Kidney (tissue), 14 donors: Measurements from ENCODE around the gene TMPRSS4. TPM values are rescaled to one million over a fixed set of nuclear protein-coding genes. Genes with fewer than 3 reads are reported as not detected.

Experiments used
- DNase-seq, 5 donors: peaks; one replicate each; pipeline ENCODE4 v3.0.0-alpha.2; 2013 to 2020
- FAIRE-seq: peaks from 2 replicates; lab custom pipeline; 2012; peaks lifted over from hg19 to GRCh38; lab: Jason Lieb, UNC
- H3K27ac ChIP-seq, 2 donors: one replicate each; pipeline ENCODE4 v1.7.0; 2013; ENCODE audit warnings: low read depth in 2 of 2, low read length in 2 of 2, inconsistent platforms in 1 of 2
- H3K27me3 ChIP-seq: one replicate; pipeline ENCODE4 v1.7.1; 2013; ENCODE audit warnings: low read length, inconsistent platforms; ENCODE audit not compliant: control insufficient read depth, insufficient read depth
- H3K36me3 ChIP-seq, 3 donors: one replicate each; pipeline versions ENCODE4 v1.7.0 to v1.7.1; 2013; ENCODE audit warnings: low read length in 3 of 3, control low read depth in 1 of 3, inconsistent platforms in 1 of 3; ENCODE audit not compliant: insufficient read depth in 3 of 3, control insufficient read depth in 2 of 3
- H3K4me1 ChIP-seq, 3 donors: one replicate each; pipeline versions ENCODE4 v1.7.0 to v1.7.1; 2013; ENCODE audit warnings: low read length in 3 of 3, inconsistent platforms in 1 of 3, low read depth in 1 of 3; ENCODE audit not compliant: control insufficient read depth in 2 of 3, insufficient read depth in 2 of 3
- H3K4me3 ChIP-seq, 3 donors: one replicate each; pipeline versions ENCODE4 v1.7.0 to v1.8.1; 2013; ENCODE audit warnings: low read length in 3 of 3, control low read depth in 1 of 3, inconsistent platforms in 1 of 3
- H3K9ac ChIP-seq, 3 donors: one replicate each; pipeline versions ENCODE4 v1.7.0 to v1.7.1; 2013; ENCODE audit warnings: low read length in 3 of 3, control low read depth in 1 of 3, inconsistent platforms in 1 of 3
- H3K9me3 ChIP-seq, 3 donors: one replicate each; pipeline versions ENCODE4 v1.7.0 to v1.7.1; 2013; ENCODE audit warnings: low read length in 3 of 3, control low read depth in 1 of 3, inconsistent platforms in 1 of 3; ENCODE audit not compliant: control insufficient read depth in 2 of 3, insufficient read depth in 1 of 3
- intact Hi-C: fragments of 100-400 bp; cut with DNase I; formaldehyde crosslinking; loops from one replicate; pipeline ENCODE4 v1.11.1; 2022
- polyA plus RNA-seq: library from polyadenylated mRNA; stranded (reverse); fragments of 350-450 nt; fragmentation: Illumina TruSeq; extraction: RNeasy Lipid Tissue Mini Kit (QIAGEN cat#74804); gene quantifications from one replicate; pipeline ENCODE4 v1.2.3, GENCODE V29; 2014; ENCODE audit warnings: low read depth, low replicate concordance; ENCODE audit not compliant: insufficient read depth
- total RNA-seq: library from RNA; stranded (reverse); fragmentation: NEBNext Ultra II Directional; extraction: Animal tissue kit (Norgen Biotek cat#: 25700); gene quantifications from one replicate; pipeline ENCODE4 v1.2.1, GENCODE V29; 2021
- TF ChIP-seq, protein P1 (sequence below): IDR thresholded peaks from 3 replicates; pipeline ENCODE4 v1.5.1; 2012; ENCODE audit warnings: mild to moderate bottlenecking, moderate library complexity, borderline replicate concordance; ENCODE audit not compliant: insufficient read depth; ENCODE audit errors: extremely low read depth
- donor health status: control.
- donor health status: control.
- donor health status: control.
- donor health status: control.
- donor health status: control.
- donor health status: DM: yes; HTN: yes; CAD: no.
- donor health status: Normal renal cell carcinoma (clear cell type).

Gene TMPRSS4
- total and polyA plus RNA-seq, 2 donors from 2014 or later, result 27.8 to 234 TPM

DNA sequence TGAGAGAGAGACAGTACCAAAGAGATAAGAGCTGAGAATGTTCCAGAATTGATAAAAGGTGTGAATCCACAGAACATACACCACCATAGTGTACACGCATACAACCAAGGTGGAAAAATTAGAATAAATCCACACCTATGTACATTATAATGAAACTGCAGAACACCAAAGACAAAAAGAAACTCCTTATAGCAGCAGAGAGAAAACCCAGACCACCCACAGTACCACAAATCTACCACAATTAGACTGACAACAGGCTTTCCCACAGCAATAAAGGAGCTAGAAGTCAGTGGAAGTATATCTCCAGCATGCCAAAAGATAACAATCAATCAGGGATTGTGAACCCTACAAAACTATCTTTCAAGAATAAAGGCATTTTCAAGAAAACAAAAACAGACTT lies 43.9 kb downstream of the TMPRSS4 start:
- Histone ChIP-seq H3K27me3 (no peaks in the 10 kb centered on the region), H3K4me3 (no peak overlapping the region), H3K27ac (no peak overlapping the region), H3K36me3 (no peaks in the 10 kb centered on the region), H3K4me1 (no peaks in the 10 kb centered on the region), H3K9ac (no peak overlapping the region), H3K9me3 (no peaks in the 10 kb centered on the region)
- FAIRE-seq (no peak), DNase-seq (no peak)
- intact Hi-C loops, result no loop called here
- TF ChIP-seq, protein P1, sequence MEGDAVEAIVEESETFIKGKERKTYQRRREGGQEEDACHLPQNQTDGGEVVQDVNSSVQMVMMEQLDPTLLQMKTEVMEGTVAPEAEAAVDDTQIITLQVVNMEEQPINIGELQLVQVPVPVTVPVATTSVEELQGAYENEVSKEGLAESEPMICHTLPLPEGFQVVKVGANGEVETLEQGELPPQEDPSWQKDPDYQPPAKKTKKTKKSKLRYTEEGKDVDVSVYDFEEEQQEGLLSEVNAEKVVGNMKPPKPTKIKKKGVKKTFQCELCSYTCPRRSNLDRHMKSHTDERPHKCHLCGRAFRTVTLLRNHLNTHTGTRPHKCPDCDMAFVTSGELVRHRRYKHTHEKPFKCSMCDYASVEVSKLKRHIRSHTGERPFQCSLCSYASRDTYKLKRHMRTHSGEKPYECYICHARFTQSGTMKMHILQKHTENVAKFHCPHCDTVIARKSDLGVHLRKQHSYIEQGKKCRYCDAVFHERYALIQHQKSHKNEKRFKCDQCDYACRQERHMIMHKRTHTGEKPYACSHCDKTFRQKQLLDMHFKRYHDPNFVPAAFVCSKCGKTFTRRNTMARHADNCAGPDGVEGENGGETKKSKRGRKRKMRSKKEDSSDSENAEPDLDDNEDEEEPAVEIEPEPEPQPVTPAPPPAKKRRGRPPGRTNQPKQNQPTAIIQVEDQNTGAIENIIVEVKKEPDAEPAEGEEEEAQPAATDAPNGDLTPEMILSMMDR, result no peak

- FAIRE-seq, result no peak
These were observed 48.2 kb downstream of the TMPRSS4 start for GRCh38 chr11:118124929-118125535.

DNA sequence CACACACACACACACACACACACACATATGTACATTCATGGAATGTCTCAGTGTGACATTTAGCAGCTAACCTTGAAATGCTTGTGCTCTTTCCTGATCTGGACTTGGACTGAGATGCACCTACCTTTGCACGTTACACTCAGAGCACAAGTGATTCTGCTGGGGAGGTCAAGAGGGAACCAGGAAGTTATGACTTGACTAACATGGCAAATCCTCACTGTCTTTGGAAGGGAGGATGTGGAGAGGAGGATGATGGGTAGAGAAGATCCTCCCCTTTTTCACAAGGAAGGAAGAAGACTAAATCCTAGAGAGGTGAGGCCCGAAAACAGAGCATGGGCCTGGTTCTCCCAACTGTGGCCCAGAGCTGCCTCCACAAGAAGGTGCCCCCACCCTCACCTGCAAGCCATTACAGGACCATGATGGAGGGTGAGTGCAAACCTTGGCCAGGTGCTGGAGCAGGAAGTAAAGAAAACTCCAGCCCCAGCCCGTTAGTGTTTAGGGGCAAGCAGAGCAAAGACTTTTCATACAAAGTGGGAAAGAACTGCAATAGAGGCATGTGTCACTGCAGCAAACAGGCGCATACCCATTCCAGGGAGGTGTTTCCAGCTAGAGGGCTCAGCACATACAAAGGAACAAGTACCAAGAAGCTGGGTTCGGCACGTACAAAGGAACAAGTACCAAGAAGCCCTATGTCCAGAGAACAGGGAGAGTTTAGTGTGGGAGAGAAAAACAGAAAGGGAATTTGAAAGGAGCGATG lies 49.4 kb downstream of the TMPRSS4 start:
- TF ChIP-seq, protein P1, result no peak
- Histone ChIP-seq H3K9me3 (no peaks in the 10 kb centered on the region), H3K36me3 (no peaks in the 10 kb centered on the region), H3K9ac (no peak overlapping the region), H3K27ac (no peak overlapping the region), H3K4me1 (no peaks in the 10 kb centered on the region), H3K4me3 (no peak overlapping the region), H3K27me3 (no peaks in the 10 kb centered on the region)
- intact Hi-C loops, result no loop called here
- DNase-seq, result no peak
- no peak for FAIRE-seq

More at GRCh38 chr11:118124929-118125535, 48.2 kb downstream of the TMPRSS4 start:
- Histone ChIP-seq H3K9me3 (no peaks in the 10 kb centered on the region), H3K27me3 (no peaks in the 10 kb centered on the region), H3K36me3 (no peaks in the 10 kb centered on the region), H3K4me1 (no peaks in the 10 kb centered on the region), H3K9ac (no peak overlapping the region), H3K4me3 (no peak overlapping the region), H3K27ac (no peak overlapping the region)
- intact Hi-C loops, result no loop called here
- TF ChIP-seq, protein P1, result no peak
- no peak for DNase-seq
